Gastroesophageal sphincter (tissue), 3 donors: ENCODE measurements around the gene CLCN1.

Source experiments
- POLR2AphosphoS5 ChIP-seq: sonication (generic); formaldehyde crosslinking; IDR thresholded peaks from one replicate; pipeline ENCODE4 v1.6.1; 2017; ENCODE audit warnings: antibody characterized with exemption
- TF ChIP-seq, protein P1 (sequence below), 4 experiments: fragments of 200-600 bp in 2 of 4; fragments of 450-650 bp in 2 of 4; sonication (generic) in 1 of 4; IDR thresholded peaks; one replicate each; pipeline ENCODE4 v1.5.1; 2017 to 2019; ENCODE audit warnings: antibody characterized with exemption in 4 of 4, mild to moderate bottlenecking in 2 of 4, moderate library complexity in 2 of 4

DNA sequence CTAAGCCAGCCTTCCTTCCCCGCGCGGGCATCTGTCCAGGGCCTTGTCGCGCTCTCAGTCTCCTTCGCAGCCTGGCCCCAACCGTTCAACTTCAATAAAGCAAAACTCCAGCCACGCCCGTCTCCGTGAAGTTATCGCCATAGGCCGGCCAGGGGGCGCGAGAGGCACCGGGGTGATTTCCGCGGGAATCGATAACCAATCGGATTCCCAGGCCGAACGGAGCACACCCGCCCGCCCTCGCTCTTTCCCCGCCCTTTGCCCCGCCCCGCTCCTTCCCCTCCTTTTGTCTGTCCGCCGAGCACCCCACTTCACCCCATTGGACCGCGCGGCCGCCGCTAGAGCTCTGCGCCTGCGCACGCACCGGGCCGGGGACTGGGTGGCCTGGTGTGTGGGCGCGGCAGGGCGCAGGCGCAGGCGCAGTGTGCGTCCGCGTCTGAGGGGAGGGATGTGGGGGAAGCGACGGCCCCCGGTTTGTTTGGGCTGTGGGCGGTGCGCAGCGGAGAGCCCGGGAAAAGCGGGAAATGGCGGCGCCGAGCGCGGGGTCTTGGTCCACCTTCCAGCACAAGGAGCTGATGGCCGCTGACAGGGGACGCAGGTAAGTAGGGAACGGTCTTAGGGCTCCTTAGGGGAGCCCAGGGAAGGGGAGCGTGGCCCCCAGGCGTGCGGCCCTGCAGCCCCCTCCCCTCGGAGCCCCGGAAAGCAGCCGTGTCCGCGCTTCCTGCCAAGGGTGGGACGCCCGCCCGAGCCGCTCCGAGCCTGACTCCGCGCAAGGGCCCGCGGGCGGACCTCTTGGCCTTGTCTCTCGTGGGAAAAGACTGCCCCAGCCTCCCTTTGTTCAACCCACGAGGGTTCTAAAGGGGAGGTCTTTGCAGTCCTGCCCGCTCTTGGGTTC, 27.7 kb upstream of the CLCN1 start, which contains the start of gene CASP2:
- peak; percentile 64 for TF ChIP-seq POLR2AphosphoS5
- TF ChIP-seq, protein P1, sequence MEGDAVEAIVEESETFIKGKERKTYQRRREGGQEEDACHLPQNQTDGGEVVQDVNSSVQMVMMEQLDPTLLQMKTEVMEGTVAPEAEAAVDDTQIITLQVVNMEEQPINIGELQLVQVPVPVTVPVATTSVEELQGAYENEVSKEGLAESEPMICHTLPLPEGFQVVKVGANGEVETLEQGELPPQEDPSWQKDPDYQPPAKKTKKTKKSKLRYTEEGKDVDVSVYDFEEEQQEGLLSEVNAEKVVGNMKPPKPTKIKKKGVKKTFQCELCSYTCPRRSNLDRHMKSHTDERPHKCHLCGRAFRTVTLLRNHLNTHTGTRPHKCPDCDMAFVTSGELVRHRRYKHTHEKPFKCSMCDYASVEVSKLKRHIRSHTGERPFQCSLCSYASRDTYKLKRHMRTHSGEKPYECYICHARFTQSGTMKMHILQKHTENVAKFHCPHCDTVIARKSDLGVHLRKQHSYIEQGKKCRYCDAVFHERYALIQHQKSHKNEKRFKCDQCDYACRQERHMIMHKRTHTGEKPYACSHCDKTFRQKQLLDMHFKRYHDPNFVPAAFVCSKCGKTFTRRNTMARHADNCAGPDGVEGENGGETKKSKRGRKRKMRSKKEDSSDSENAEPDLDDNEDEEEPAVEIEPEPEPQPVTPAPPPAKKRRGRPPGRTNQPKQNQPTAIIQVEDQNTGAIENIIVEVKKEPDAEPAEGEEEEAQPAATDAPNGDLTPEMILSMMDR (IDR thresholded peaks at IDR 0.05): peak in 2 of 4 experiments; percentile 42 to 54
